Measurements from ENCODE around the gene EPHB6.

Gene EPHB6

GRCh38 chr7:142833174-142834048 lies 21.5 kb upstream of the EPHB6 start:
- DNase-seq: no peak

GRCh38 chr7:142835487-142835886 lies 19.4 kb upstream of the EPHB6 start:
- no peak for DNase-seq

- DNase-seq: no peak
Measured at GRCh38 chr7:142836426-142836825, 18.4 kb upstream of the EPHB6 start.

GRCh38 chr7:142838461-142839213 lies 16.2 kb upstream of the EPHB6 start:
- no peak for DNase-seq

- no peak for DNase-seq
Measured at GRCh38 chr7:142842251-142842766, 12.6 kb upstream of the EPHB6 start.

GRCh38 chr7:142847353-142847752 lies 7.5 kb upstream of the EPHB6 start:
- DNase-seq: no peak

- DNase-seq: no peak
Measured at GRCh38 chr7:142851269-142851668, 3.6 kb upstream of the EPHB6 start.

GRCh38 chr7:142851919-142852318 lies 3.0 kb upstream of the EPHB6 start:
- DNase-seq: no peak

- DNase-seq: peak; percentile 50 to 52
Measured at GRCh38 chr7:142853739-142854371, 1.0 kb upstream of the EPHB6 start.

- no peak for DNase-seq
Measured at GRCh38 chr7:142855114-142855743, 353 bp downstream of the EPHB6 start.

GRCh38 chr7:142855756-142856564 lies 1.1 kb downstream of the EPHB6 start:
- no peak for DNase-seq

GRCh38 chr7:142856565-142857245 lies 1.8 kb downstream of the EPHB6 start:
- no peak for DNase-seq

- DNase-seq: no peak
Measured at GRCh38 chr7:142857625-142858024, 2.7 kb downstream of the EPHB6 start.

- DNase-seq: no peak
Measured at GRCh38 chr7:142859411-142859810, 4.5 kb downstream of the EPHB6 start.

GRCh38 chr7:142859829-142860228 lies 5.0 kb downstream of the EPHB6 start:
- no peak for DNase-seq

GRCh38 chr7:142860968-142861367 lies 6.1 kb downstream of the EPHB6 start:
- no peak for DNase-seq

GRCh38 chr7:142862351-142862750 lies 7.5 kb downstream of the EPHB6 start:
- DNase-seq: no peak

- no peak for DNase-seq
Measured at GRCh38 chr7:142862786-142863400, 8.0 kb downstream of the EPHB6 start.

GRCh38 chr7:142863891-142864685 lies 9.2 kb downstream of the EPHB6 start:
- no peak for DNase-seq

All from stimulated activated CD4-positive, alpha-beta T cell treated with anti-CD3 and anti-CD28 coated beads, Interleukin-2, amount 100 ng/mL, for 48 hours (primary cell).